Left ventricle myocardium superior (tissue), 1 donor: ENCODE measurements around the gene YES1. TPM values are rescaled to one million over a fixed set of nuclear protein-coding genes. Genes with fewer than 3 reads are reported as not detected.
A peak's percentile ranks its signal among the peaks of the same experiment; 100 is the strongest.

ENCODE experiments used
- ATAC-seq: fragments of 200-7000 bp; cut with Tn5 transposase; one replicate; pipeline ENCODE4 v1.9.1; 2020; ENCODE audit warnings: mild to moderate bottlenecking, moderate library complexity
- DNase-seq: peaks from one replicate; pipeline ENCODE4 v3.0.0-alpha.2; 2020
- intact Hi-C: fragments of 100-400 bp; cut with micrococcal nuclease; formaldehyde crosslinking; loops from one replicate; pipeline ENCODE4 v1.11.0; 2022
- total RNA-seq: library from RNA; stranded (reverse); fragmentation: NEBNext Ultra II Directional; extraction: Animal tissue kit (Norgen Biotek cat#: 25700); gene quantifications from one replicate; pipeline ENCODE4 v1.2.1, GENCODE V29; 2021
- donor health status: DM: no; HTN: yes; CAD: no; lungs with severe emphysema.

The YES1 gene
- total RNA-seq, 1 donor from 2014 or later, result 23.4 TPM

- DNase-seq (peak; percentile 53), ATAC-seq (peak; percentile 80)
- intact Hi-C loops, result no loop called here
Observed at GRCh38 chr18:676069-676468, 136.0 kb downstream of the YES1 start.

DNA sequence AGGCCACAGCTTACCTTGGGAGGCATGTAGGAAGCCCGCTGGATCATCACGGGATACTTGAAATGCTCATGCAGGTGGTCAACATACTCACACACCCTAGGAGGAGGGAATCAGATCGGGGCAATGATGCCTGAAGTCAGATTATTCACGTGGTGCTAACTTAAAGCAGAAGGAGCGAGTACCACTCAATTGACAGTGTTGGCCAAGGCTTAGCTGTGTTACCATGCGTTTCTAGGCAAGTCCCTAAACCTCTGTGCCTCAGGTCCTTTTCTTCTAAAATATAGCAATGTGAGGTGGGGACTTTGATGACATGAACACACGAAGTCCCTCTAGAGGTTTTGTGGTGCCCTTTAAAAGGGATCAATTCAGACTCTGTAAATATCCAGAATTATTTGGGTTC lies 136.7 kb downstream of the YES1 start:
- ATAC-seq (no peak), DNase-seq (no peak)
- intact Hi-C loops, result no loop called here

GRCh38 chr18:673769-674168 lies 138.3 kb downstream of the YES1 start:
- intact Hi-C loops, result no loop called here
- ATAC-seq, result no peak
- no peak for DNase-seq

DNA sequence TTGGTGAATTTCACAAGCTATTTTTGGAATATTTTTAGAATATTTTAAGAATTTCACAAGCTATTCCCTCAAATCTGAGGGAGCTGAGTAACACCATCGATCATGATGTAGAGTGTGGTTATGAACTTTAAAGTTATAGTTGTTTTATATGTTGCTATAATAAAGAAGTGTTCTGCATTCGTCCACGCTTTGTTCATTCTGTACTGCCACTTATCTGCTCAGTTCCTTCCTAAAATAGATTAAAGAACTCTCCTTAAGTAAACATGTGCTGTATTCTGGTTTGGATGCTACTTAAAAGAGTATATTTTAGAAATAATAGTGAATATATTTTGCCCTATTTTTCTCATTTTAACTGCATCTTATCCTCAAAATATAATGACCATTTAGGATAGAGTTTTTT lies 138.7 kb downstream of the YES1 start:
- DNase-seq (no peak), ATAC-seq (peak; percentile 57)
- intact Hi-C loops, result no loop called here

Other genes starting within 250 kb of the YES1 start
- gene CETN1, start 231.9 kb downstream of the YES1 start, total RNA-seq, result not detected
- gene CLUL1, start 215.3 kb downstream of the YES1 start, total RNA-seq, result not detected
- gene TYMS, start 154.6 kb downstream of the YES1 start, total RNA-seq, result 3.8 TPM
- 23.9 TPM for gene ENOSF1, start 99.6 kb downstream of the YES1 start, total RNA-seq
- 0.17 TPM for gene ADCYAP1, start 92.6 kb upstream of the YES1 start, total RNA-seq